NCI-H446 treated with DMSO at 0.1 percent for 48 hours (cell line): ENCODE measurements around the gene TCF3.

ENCODE experiments used
- DNase-seq: peaks from one replicate; lab custom pipeline; 2025; lab: John Stamatoyannopoulos, UW

Gene TCF3

GRCh38 chr19:1560286-1560882 lies 92.0 kb downstream of the TCF3 start:
- DNase-seq = no peak
